ENCODE results near the gene ABTB2. TPM values are rescaled to one million over a fixed set of nuclear protein-coding genes. Genes with fewer than 3 reads are reported as not detected.

The ABTB2 gene
- polyA plus RNA-seq, 1 of the 3 experiments (the other 2 are of a cell fraction): 7.8 TPM

- ChIA-PET CTCF (interaction anchor here (0.8 to 2.3 kb wide), 7 partner anchors 9 to 192 kb away, joined by 3 to 9 read pairs (median 3); partner anchors contain the start of genes ABTB2 and NAT10), POLR2A (interaction anchor here (1.7 kb wide), 1 partner anchor 187 kb away, joined by 3 read pairs; no protein-coding TSS in a partner anchor)
- H3K9me2 ChIP-seq: no peaks in the 10 kb centered on the region
- H3F3A ChIP-seq (replicated peaks; ENCODE audit: insufficient read depth): no peaks in the 10 kb centered on the region
- no peak overlapping the region for H3K4me2 ChIP-seq
- no peak overlapping the region for H3K27ac ChIP-seq (ENCODE audit: low read depth in 2 of 2, low read length in 1 of 2)
- no peaks in the 10 kb centered on the region for H3K27me3 ChIP-seq (ENCODE audit: insufficient read depth)
- 90% methylated on average over 7 of the region's 8 CpGs for WGBS (ENCODE audit: low lambda C conversion rate)
- H3K9ac ChIP-seq: no peak overlapping the region
- no peak overlapping the region for H2AFZ ChIP-seq (ENCODE audit: low read depth)
- no peak overlapping the region for H3K4me3 ChIP-seq (ENCODE audit: low read depth in 2 of 2, low read length in 1 of 2)
- no peaks in the 10 kb centered on the region for H3K79me2 ChIP-seq (ENCODE audit: insufficient read depth)
- no peak for DNase-seq
- TF ChIP-seq NFIC (IDR thresholded peaks at IDR 0.05; ENCODE audit: borderline replicate concordance) (no peak), IRF3 (IDR thresholded peaks at IDR 0.05; ENCODE audit: low read depth, low read length) (no peak), EP300 (IDR thresholded peaks at IDR 0.05; ENCODE audit: borderline replicate concordance in 1 of 2, low read depth in 1 of 2, low read length in 1 of 2) (no peak), FOSL2 (IDR thresholded peaks at IDR 0.05; ENCODE audit: borderline replicate concordance, low read depth) (no peak), CHD2 (IDR thresholded peaks at IDR 0.05; ENCODE audit: low read length, partially characterized antibody) (no peak), SIN3A (IDR thresholded peaks at IDR 0.05; ENCODE audit: borderline replicate concordance, low read depth, low read length) (no peak), EZH2phosphoT487 (IDR thresholded peaks at IDR 0.05; ENCODE audit: borderline replicate concordance, low read depth) (no peak), SMC3 (IDR thresholded peaks at IDR 0.05; ENCODE audit: low read depth, low read length) (no peak), TCF12 (IDR thresholded peaks at IDR 0.05) (no peak)
- no peaks in the 10 kb centered on the region for H3K9me3 ChIP-seq
- no peaks in the 10 kb centered on the region for H4K20me1 ChIP-seq (ENCODE audit: insufficient read depth)
- peaks cover 0 to 6% of the 10 kb centered on the region in 2 experiments for H3K36me3 ChIP-seq (replicated peaks in 1 of 2; ENCODE audit: control insufficient read depth in 1 of 2, insufficient read depth in 2 of 2, low read length in 1 of 2)
- peaks cover 0 to 40% of the 10 kb centered on the region in 2 experiments; a peak in 1 of 4 replicates for H3K4me1 ChIP-seq (ENCODE audit: control insufficient read depth in 1 of 2, insufficient read depth in 2 of 2, low read depth in 1 of 2, low read length in 1 of 2)
These were observed 188.1 kb downstream of the ABTB2 start for GRCh38 chr11:34169686-34170085.

- Histone ChIP-seq H3K9ac (no peak overlapping the region), H3K27me3 (ENCODE audit: insufficient read depth) (no peaks in the 10 kb centered on the region), H3F3A (replicated peaks; ENCODE audit: insufficient read depth) (no peaks in the 10 kb centered on the region), H4K20me1 (ENCODE audit: insufficient read depth) (no peaks in the 10 kb centered on the region), H2AFZ (ENCODE audit: low read depth) (no peak overlapping the region), H3K4me1 (ENCODE audit: control insufficient read depth in 1 of 2, insufficient read depth in 2 of 2, low read depth in 1 of 2, low read length in 1 of 2) (peaks cover 0 to 37% of the 10 kb centered on the region in 2 experiments; a peak in 1 of 4 replicates), H3K4me3 (ENCODE audit: low read depth in 2 of 2, low read length in 1 of 2) (no peak overlapping the region), H3K9me3 (no peaks in the 10 kb centered on the region), H3K36me3 (replicated peaks in 1 of 2; ENCODE audit: control insufficient read depth in 1 of 2, insufficient read depth in 2 of 2, low read length in 1 of 2) (peaks cover 0 to 8% of the 10 kb centered on the region in 2 experiments), H3K9me2 (no peaks in the 10 kb centered on the region), H3K4me2 (no peak overlapping the region), H3K79me2 (ENCODE audit: insufficient read depth) (no peaks in the 10 kb centered on the region), H3K27ac (ENCODE audit: low read depth in 2 of 2, low read length in 1 of 2) (no peak overlapping the region; a peak in 1 of 4 replicates)
- no peak for DNase-seq
- WGBS (ENCODE audit: low lambda C conversion rate): 73% methylated on average over 15 of the region's 18 CpGs
- POLR2A ChIA-PET: interaction anchor here (1.7 kb wide), 1 partner anchor 188 kb away, joined by 3 read pairs; no protein-coding TSS in a partner anchor
- CTCF ChIA-PET: interaction anchor here (0.9 to 2.3 kb wide), 10 partner anchors 19 to 339 kb away, joined by 3 to 9 read pairs (median 3); partner anchors contain the start of genes ABTB2 and NAT10
- no peak for TF ChIP-seq ZBTB33 (IDR thresholded peaks at IDR 0.05; ENCODE audit: borderline replicate concordance, low read depth)
- TF ChIP-seq IRF3 (IDR thresholded peaks at IDR 0.05; ENCODE audit: low read depth, low read length): no peak
- no peak for TF ChIP-seq MEF2A (IDR thresholded peaks at IDR 0.05; ENCODE audit: borderline replicate concordance, low read depth)
- TF ChIP-seq CTCF (IDR thresholded peaks at IDR 0.05): no peak
- TF ChIP-seq TEAD4 (IDR thresholded peaks at IDR 0.05; ENCODE audit: borderline replicate concordance, insufficient read depth): no peak
- TF ChIP-seq FOXJ3 (CRISPR knock-in tag; IDR thresholded peaks at IDR 0.05): no peak
- TF ChIP-seq NRF1 (IDR thresholded peaks at IDR 0.05; ENCODE audit: low read depth, low read length): no peak
- no peak; a peak in 1 of 4 replicates for TF ChIP-seq EP300 (IDR thresholded peaks at IDR 0.05; ENCODE audit: borderline replicate concordance in 1 of 2, low read depth in 1 of 2, low read length in 1 of 2)
- TF ChIP-seq EZH2phosphoT487 (IDR thresholded peaks at IDR 0.05; ENCODE audit: borderline replicate concordance, low read depth): no peak
- TF ChIP-seq FOSL2 (IDR thresholded peaks at IDR 0.05; ENCODE audit: borderline replicate concordance, low read depth): no peak
- no peak for TF ChIP-seq MAX (IDR thresholded peaks at IDR 0.05; ENCODE audit: low read depth)
These were observed 189.0 kb downstream of the ABTB2 start for GRCh38 chr11:34168642-34169420.

Measured in SK-N-SH (cell line).